Amygdala (tissue), 56 donors: ENCODE results near the gene LYPD8.
A peak's percentile ranks its signal among the peaks of the same experiment; 100 is the strongest.
"Not testable (repeated sequence)": the region's sequence is repeated elsewhere in the genome, so short reads cannot be mapped to it uniquely, and the experiment has no call there.

ENCODE experiments used
- DNase-seq, 56 donors: peaks; one replicate each; lab custom pipeline; 2025; lab: John Stamatoyannopoulos, UW

The LYPD8 gene, protein sequence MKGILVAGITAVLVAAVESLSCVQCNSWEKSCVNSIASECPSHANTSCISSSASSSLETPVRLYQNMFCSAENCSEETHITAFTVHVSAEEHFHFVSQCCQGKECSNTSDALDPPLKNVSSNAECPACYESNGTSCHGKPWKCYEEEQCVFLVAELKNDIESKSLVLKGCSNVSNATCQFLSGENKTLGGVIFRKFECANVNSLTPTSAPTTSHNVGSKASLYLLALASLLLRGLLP

DNA sequence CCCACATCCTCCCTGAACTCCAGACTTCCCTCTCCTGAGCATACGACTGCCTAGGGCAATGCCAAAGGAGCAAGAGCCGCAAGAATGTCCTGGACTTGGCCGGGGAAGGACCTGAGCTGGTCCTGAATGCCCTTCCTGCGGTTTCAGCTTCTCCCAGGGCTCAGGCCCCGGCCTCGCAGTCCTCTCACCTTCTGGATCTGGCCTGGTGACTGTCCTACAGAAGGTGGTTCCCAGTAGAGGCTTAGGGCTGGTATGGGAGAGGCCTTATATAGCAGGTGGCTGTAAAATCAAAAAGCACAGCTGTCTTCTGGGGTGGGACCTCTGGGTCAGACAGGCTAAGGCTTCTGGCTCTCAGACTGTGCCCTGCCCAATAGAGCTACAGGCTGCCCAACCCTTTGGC lies at the start of gene LYPD8:
LYPD8 (minus strand) TSS at position 243 of the 400 bp plus-strand sequence. CDS start 4,678 bp downstream, outside the sequence.
- no peak for DNase-seq

DNA sequence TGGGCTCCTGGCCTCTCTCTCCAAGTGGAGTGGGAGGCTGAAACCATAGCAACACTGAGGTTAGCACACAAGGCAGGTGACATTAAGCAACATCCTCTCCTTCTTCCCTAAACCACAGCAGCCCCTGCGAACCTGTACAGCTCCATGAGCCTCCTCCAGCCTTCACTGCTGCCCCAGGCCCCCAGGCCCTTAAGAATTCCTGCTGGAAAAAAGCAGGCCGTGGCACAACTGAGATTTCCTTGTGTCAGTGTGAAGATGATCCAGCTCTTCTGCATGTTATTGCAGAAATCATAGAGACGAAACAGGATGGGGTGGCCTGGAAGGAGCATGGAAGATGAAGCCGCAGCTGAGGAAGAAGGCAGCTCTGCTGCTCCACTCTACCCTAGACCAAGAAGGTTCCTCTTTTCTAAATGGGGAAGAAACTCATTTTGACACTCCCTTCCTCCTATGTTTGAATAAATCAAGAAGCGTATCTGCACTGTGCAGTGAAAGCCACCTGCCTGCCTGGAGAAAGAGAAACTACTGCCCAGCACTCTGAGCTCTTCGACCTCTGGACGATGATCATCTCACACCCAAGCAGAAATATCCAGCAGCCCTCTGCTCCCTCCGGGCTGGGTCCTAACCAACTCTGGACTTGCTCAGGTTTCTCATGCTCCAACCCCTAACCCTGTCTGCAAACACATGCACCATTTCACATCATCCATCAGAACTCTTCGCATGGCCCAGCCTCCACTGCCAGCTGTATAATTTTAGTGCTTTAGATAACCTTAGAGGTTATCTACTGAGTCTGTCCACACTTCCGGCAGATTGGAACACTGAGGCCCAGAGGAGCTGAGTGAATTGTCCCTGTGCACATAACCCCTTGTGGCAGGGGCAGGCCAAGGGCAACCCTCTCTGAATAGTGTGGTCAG lies 49.5 kb upstream of the LYPD8 start:
- DNase-seq, result no peak

DNA sequence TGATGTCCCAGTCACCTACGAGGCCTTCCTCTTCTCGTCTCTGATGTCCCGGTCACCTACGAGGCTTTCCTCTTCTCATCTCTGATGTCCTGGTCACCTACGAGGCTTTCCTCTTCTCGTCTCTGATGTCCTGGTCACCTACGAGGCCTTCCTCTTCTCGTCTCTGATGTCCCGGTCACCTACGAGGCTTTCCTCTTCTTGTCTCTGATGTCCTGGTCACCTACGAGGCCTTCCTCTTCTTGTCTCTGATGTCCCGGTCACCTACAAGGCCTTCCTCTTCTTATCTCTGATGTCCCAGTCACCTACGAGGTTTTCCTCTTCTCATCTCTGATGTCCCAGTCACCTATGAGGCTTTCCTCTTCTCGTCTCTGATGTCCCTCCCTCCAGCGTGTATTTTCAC lies 47.9 kb upstream of the LYPD8 start:
- DNase-seq, result not testable (repeated sequence)

DNA sequence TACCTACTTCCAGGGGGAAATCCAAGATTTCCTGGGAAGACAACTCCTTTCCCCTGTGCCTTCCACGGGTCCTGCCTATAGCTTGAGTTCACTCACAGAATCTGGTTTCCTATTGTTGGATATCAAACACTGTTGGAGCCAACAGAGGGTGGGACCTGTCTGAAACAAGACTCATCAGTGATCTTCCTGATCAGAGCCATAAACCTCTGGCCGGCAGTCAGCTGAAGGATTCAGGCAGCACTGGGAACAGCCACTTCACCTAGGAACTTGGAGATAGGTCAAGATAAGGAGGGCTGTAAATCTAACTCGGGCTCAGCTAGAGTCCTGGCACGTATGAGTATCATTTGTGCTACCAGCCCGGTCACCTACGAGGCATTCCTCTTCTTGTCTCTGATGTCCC lies 46.9 kb upstream of the LYPD8 start:
- no peak for DNase-seq

DNA sequence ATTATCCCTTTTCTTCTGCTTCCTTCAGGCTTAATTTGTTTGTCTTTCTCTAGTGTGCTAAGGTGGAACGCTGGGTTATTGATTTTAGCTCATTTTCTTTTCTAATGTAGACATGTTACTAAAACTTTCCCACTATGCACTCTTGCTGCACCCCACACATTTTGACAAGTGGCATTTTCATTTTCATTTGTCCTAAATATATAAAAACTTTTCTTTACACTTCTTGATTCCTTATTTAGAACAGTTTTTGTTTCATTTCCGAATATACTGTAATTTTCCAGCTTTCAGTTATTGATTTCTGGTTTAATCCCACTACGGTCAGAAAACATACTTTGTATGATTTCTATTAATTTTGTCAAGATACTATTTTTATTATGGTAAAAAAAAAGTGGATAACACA lies 44.9 kb upstream of the LYPD8 start:
- no peak for DNase-seq

DNA sequence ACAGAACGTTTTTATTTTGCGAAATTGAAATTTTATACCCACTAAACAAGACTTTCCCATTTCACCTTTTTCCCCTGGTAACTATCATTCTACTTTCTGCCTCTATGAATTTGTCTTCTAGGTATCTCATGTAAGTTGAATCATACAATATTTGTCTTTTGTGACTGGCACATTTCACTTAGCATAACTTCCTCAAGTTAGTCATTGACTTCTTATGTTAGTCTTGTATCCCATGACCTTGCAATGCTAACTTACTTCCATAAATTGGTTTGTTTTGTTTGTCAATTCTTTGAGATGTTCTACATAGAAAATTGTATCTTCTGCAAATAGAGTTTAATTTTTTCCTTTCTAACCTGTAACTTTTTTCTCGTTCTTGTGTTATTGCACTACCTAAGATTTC lies 43.2 kb upstream of the LYPD8 start:
- no peak for DNase-seq

DNA sequence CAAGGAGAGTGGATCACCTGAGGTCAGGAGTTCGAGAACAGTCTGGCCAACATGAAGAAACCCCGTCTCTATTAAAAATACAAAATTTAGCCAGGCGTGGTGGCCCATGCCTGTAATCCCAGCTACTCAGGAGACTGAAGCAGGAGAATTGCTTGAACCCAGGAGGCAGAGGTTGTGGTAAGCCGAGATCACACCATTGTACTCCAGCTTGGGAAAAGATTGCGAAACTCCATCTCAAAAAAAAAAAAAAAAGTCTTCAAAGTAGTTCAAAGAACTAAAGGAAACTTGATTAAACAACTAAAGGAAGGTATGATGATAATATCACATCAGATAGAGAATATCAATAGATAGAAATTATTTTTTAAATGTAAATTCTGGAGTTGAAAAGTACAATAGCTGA lies 39.1 kb upstream of the LYPD8 start:
- not testable (repeated sequence) for DNase-seq

DNA sequence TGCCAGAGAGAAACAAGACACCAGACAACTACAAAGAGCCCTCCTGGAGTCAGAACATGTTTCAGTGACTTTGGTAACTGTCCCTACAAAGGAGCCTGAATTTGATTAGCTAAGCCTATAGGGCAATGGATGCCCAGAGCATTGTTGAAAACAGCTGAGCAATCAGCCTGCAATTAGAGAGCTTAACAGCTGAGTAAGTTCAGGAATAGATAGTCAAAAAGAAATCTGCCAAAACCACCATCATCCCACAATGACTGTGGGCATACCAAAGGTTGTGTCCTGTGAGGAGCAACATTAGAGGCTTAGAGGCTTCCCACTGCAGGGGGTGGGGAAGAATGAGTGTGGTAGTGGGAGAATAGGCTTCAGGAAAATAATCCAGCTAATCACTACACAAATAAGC lies 38.0 kb upstream of the LYPD8 start:
- DNase-seq, result no peak

DNA sequence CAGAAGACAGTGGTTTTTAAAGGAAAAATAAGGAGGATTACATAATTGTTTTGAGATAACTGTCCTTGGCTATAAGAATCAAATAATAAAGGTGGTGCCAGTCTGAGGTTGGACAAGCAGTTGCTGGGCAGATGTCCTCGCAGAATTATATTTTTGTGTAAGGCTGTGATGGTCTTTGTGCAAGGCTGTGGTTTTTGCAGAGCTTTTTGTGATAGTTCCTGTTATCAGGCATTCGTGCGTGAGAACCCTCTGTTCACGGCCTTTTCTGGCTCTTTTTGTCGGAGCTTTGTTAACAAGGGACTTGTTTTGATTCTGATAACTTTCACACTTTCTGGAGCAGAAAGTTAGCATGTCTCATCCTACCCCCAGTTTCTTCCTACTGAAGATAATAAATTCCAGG lies 36.8 kb upstream of the LYPD8 start:
- DNase-seq, result no peak

DNA sequence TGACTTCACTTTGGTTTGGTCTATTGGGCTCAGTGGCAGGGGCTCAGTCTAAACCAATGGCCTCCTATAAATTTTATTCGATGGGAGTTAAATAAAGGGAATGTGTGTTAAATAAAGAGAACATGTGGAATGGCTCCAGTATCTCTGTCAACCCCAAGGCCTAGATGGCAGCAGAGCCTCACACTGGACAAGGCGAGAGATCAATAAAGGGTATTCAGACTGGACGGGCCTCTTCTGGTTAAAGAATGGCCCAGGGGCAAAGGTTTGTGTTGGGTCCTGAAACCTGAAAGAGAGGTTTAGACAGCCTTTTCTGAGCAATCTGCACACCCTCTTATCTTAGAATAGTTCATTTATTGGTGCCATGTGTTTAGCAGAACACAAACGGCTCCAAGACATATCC lies 35.5 kb upstream of the LYPD8 start:
- no peak for DNase-seq

DNA sequence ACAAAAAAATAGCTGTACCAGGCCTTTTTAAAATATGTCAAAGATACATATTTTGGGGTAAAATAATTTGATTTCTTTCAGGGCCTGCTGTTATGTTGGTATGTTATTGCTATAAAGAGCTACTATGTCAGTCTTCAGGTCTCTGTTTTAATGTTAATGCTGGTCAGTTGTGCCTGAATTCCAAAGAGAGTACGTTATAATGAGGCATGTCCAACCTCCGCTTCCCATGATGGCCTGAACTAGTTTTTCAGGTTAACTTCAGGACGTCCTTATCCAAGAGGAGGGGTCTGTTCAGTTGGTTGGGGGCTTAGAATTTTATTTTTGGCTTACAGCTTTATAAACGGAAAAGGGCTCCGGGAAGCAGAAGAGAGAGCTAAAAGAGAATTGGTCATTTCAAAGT lies 34.9 kb upstream of the LYPD8 start:
- no peak for DNase-seq

DNA sequence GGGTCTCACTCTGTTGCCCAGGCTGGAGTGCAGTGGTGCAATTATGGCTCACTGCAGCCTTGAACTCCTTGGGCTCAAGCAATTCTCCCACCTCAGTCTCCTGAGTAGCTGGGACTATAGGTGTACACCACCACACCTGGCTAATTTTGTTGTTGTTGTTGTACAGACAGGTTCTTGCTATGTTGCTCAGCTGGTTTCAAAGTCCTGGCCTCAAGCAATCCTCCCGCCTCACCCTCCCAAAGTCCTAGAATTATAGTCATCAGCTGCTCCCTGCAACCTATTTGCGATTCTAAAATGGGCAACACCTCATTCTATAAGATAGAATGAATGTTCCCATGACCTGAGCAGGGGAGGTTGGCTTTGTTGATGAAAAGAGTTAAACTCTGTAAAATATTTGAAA lies 33.8 kb upstream of the LYPD8 start:
- DNase-seq, result not testable (repeated sequence)

DNA sequence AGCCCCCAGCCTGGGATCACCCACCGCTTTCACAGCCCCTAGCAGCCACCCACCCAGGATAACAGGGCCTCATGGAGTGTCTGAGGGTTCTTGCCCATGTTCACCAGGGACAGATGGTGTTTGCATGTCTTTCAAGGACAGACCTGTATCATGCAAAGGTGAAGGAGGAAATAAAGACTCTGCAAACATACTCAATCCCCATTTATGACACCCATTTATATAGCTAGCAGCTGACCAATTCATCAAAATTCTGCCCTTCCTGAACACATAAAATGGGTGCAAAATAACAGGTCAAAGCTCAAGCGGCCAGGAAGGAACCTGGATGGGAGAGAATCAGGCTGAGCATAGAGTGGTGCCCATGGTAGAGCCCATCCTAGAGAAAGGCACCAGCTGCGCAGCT lies 32.8 kb upstream of the LYPD8 start:
- no peak for DNase-seq

DNA sequence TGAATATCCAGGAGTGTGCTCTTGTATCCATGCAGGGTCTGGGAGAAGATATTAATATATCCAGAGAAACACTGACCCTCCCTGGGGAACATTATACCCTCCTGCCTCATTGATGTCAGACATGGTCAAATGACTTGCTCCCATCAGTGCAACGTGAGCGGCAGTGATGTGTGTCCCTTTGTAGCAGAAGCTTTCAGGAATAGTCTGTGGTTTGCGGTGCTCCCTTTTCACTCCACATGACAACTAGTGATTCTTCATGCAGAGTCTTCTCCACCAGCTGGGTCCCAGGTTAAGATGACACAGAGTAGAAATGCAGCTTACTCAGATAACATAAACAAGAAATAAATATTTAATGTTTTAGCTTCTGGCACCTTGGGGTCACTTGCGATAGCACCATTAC lies 31.9 kb upstream of the LYPD8 start:
- no peak for DNase-seq

DNA sequence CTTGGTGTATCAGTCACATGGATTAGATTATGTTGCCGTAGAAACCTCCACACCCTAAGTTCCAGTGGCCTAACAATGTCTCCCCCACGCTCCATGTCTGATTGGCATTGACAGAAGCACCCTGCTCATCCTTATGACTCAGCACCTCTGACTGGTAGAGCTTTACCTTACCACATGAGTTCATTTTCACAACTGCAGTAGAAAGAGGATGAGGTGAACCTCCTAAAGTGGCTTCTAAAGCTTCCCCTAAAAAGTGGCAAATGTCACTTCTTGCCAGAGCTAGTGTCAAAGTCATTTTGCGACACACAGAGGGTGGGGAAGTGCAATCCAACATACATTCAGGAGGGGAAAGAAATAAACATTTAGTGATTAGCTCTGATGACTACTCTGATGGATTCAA lies 30.6 kb upstream of the LYPD8 start:
- peak in 2 of 56 donors; percentile 2 to 18 for DNase-seq

DNA sequence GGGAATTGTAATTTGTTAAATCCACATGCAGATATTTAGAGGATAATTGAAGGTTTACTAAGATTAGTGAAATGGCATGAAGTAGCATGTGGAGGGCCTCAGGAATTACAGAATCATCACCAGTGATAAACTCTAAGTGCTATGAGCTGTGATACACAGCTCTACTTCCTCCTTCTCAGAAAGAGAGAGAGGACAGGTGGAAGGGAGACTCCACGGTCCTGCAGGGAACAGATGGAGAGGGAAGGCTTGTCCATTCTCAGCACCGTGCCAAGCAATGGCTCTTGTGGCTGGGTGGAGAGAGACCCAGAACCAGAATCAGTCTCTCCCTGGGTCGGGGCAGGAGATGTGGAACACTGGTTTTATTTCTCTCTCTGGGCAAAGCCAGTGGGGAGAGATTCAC lies 27.8 kb upstream of the LYPD8 start:
- DNase-seq, result no peak

DNA sequence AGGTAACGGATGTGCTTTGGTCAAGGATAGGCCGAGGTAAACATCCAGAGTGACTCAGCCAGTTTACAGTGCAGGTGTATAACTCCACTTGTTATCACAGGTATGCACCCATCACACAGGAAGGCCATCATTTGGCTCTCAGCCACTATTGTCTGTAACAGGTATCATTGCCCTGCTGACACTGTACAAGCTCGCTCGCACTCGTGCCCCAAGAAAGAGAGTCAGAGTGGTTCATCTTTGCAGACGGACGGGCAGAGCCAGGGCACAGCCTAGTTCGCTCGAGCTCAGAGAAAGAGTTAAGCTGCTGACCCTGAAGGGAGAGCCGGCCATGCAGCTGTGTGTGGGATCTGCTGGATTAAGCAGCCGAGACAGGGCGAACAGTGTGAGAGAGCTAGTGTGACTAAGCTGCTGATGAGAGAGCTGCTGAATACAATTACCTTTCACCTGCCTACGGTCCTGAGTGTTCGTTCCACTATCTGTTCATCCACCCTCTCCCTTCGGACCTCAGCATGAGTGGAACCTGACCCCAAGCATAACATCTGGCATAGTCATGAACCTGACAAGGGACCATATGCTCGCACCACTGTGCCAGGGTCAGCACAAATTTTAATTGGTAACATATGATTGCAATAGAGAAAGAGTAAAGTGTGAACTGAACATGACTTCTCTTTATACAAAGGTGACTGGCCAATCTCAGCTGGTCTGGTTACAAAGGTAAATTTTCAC lies 27.0 kb upstream of the LYPD8 start:
- DNase-seq, result no peak

DNA sequence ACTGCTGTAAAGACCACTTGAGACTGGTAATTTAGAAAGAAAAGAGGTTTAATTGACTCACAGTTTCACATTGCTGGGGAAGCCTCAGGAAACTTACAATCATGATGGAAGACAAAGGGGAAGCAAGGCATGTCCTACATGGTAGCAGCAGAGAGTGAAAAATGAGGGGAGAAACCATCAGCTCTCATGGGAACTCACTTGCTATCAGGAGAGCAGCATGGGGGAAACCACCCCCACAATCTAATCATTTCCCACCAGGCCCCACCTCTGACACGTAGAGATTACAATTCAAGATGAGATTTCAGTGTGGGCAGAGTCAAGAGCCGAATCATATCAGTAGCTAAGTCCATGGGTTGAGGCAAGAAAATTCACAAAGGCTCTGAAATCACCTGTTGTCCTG lies 23.8 kb upstream of the LYPD8 start:
- no peak for DNase-seq

DNA sequence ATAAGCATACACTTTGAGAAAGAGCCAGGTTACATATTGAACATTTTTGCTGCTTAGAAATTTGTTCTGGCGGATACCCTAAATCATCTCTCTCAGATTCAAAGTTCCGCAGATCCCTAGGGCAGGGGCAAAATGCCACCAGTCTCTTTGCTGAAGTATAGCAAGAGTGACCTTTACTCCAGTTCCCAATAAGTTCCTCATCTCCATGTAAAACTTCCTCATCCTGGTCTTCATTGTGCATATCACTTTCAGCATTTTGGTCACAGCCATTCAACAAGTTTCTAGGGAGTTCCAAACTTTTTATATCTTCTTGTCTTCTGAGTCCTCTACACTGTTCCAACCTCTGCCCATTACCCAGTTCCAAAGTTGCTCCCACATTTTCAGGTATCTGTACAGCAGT lies 23.3 kb upstream of the LYPD8 start:
- DNase-seq, result no peak

DNA sequence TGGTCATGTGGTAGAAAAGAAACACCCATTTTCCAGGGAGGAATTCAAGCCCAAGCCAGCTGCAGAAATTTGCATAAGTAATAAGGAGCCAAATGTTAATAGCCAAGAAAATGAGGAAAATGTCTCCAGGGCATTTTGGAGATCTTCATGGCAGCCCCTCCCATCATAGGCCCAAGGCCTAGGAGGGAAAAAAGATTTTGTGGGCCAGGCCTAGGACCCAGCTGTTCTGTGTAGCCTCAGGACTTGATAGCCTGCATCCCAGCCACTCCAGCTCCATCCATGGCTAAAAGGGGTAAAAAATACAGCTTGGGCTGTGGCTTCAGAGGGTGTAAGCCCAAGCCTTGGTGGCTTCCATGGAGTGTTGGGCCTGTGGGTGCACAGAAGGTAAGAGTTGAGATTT lies 21.4 kb upstream of the LYPD8 start:
- DNase-seq, result no peak

DNA sequence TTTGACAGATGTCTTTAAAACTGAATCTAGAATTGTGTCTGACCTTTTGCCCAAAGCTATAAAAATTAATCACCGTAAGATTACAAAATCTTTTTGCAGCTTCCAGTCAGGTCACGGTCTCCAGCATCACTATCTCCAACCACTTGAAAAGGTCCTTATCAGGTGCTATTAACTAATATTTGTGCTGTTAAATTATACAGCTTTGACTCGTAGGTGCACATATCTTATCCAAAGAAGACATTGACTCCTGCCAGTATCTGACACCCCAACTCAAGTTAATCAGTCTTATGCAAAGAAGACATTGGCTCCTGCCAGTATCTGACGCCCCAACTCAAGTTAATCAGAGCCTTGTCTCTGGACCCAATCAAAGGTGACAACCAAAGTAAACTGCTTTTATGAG lies 19.9 kb upstream of the LYPD8 start:
- no peak for DNase-seq
